SK-N-SH (cell line): ENCODE results near the gene HSPBP1. TPM values are rescaled to one million over a fixed set of nuclear protein-coding genes. Genes with fewer than 3 reads are reported as not detected.

Source experiments
- CTCF ChIA-PET: fragments of 300-600, 350-600 bp; formaldehyde crosslinking; extraction: SDS; loops from one replicate; lab custom pipeline; 2021; lab: Yijun Ruan, JAX
- POLR2A ChIA-PET: fragments of 350-600 bp; sonication (Branson Sonifier 250); formaldehyde crosslinking; extraction: SDS; loops from one replicate; lab custom pipeline; 2020; ENCODE audit warnings: antibody characterized with exemption, inconsistent platforms; lab: Yijun Ruan, JAX
- DNase-seq: peaks from one replicate; pipeline ENCODE4 v3.0.0; 2012
- H2AFZ ChIP-seq: fragments of 200-600 bp; sonication (generic); 2 replicates; pipeline ENCODE4 v1.8.1; 2016; ENCODE audit warnings: antibody characterized with exemption, mild to moderate bottlenecking, low read depth
- H3F3A ChIP-seq: fragments of 200-600 bp; sonication (generic); replicated peaks from 2 replicates; pipeline ENCODE3; 2016; ENCODE audit warnings: antibody characterized with exemption, mild to moderate bottlenecking; ENCODE audit not compliant: insufficient read depth
- H3K27ac ChIP-seq, 2 experiments: fragments of 200-500 bp in 1 of 2; fragments of 200-600 bp in 1 of 2; sonication (Bioruptor generic) in 1 of 2; sonication (generic), shearing (Covaris generic) in 1 of 2; 2 replicates each; pipeline versions ENCODE4 v1.5.1 to v1.6.1; 2014 to 2016; ENCODE audit warnings: low read depth in 2 of 2, inconsistent platforms in 1 of 2, low read length in 1 of 2, mild to moderate bottlenecking in 1 of 2, mixed read lengths in 1 of 2
- H3K27me3 ChIP-seq: fragments of 200-600 bp; sonication (generic), shearing (Covaris generic); 2 replicates; pipeline ENCODE4 v1.6.1; 2016; ENCODE audit warnings: mixed run types; ENCODE audit not compliant: insufficient read depth
- H3K36me3 ChIP-seq, 2 experiments: fragments of 200-500 bp in 1 of 2; fragments of 200-600 bp in 1 of 2; sonication (Bioruptor generic) in 1 of 2; sonication (generic) in 1 of 2; replicated peaks in 1 of 2; 2 replicates each; pipeline versions ENCODE3 to v1.5.1; 2014 to 2016; ENCODE audit warnings: low read length in 1 of 2, mild to moderate bottlenecking in 1 of 2; ENCODE audit not compliant: insufficient read depth in 2 of 2, control insufficient read depth in 1 of 2
- H3K4me1 ChIP-seq, 2 experiments: fragments of 200-500 bp in 1 of 2; fragments of 200-600 bp in 1 of 2; sonication (Bioruptor generic) in 1 of 2; sonication (generic), shearing (Covaris generic) in 1 of 2; 2 replicates each; pipeline versions ENCODE4 v1.5.1 to v1.6.1; 2014 to 2016; ENCODE audit warnings: low read depth in 1 of 2, low read length in 1 of 2, mixed run types in 1 of 2; ENCODE audit not compliant: insufficient read depth in 2 of 2, control insufficient read depth in 1 of 2
- H3K4me2 ChIP-seq: fragments of 200-600 bp; sonication (generic), shearing (Covaris generic); 2 replicates; pipeline ENCODE4 v1.6.1; 2017; ENCODE audit warnings: mixed run types
- H3K4me3 ChIP-seq, 2 experiments: fragments of 200-500 bp in 1 of 2; fragments of 200-600 bp in 1 of 2; sonication (Bioruptor generic) in 1 of 2; sonication (generic), shearing (Covaris generic) in 1 of 2; 2 replicates each; pipeline versions ENCODE4 v1.5.1 to v1.8.1; 2014 to 2016; ENCODE audit warnings: low read depth in 2 of 2, inconsistent platforms in 1 of 2, low read length in 1 of 2, mild to moderate bottlenecking in 1 of 2, mixed read lengths in 1 of 2, moderate library complexity in 1 of 2
- H3K79me2 ChIP-seq: fragments of 200-600 bp; sonication (generic); 2 replicates; pipeline ENCODE4 v1.8.1; 2017; ENCODE audit warnings: mild to moderate bottlenecking; ENCODE audit not compliant: insufficient read depth
- H3K9ac ChIP-seq: fragments of 200-600 bp; sonication (generic); 2 replicates; pipeline ENCODE4 v1.6.1; 2017; ENCODE audit warnings: mixed run types
- H3K9me2 ChIP-seq: fragments of 200-600 bp; sonication (generic); 2 replicates; pipeline ENCODE4 v1.6.1; 2017; ENCODE audit warnings: mixed run types
- H3K9me3 ChIP-seq: fragments of 200-600 bp; sonication (generic); 2 replicates; pipeline ENCODE4 v1.6.1; 2017; ENCODE audit warnings: mixed run types, mild to moderate bottlenecking, moderate library complexity
- H4K20me1 ChIP-seq: fragments of 200-600 bp; sonication (generic); 2 replicates; pipeline ENCODE4 v1.6.1; 2017; ENCODE audit warnings: mild to moderate bottlenecking, mixed run types; ENCODE audit not compliant: insufficient read depth
- EZH2phosphoT487 ChIP-seq: fragments of 200-600 bp; sonication (generic); IDR thresholded peaks from 2 replicates; pipeline ENCODE4 v1.6.1; 2017; ENCODE audit warnings: low read depth, mixed run types, mild to moderate bottlenecking, antibody characterized with exemption, moderate library complexity, borderline replicate concordance
- GATA2 ChIP-seq: sonication (generic); formaldehyde crosslinking; IDR thresholded peaks from 2 replicates; pipeline ENCODE4 v1.5.0; 2020; ENCODE audit warnings: mild to moderate bottlenecking, missing genetic modification reagents
- MXI1 ChIP-seq: IDR thresholded peaks from 2 replicates; pipeline ENCODE4 v1.6.1; 2012; ENCODE audit warnings: mild to moderate bottlenecking, low read depth, low read length, improper control_type of control experiment
- NFIC ChIP-seq: IDR thresholded peaks from 2 replicates; pipeline ENCODE4 v1.4.0; 2012; ENCODE audit warnings: borderline replicate concordance
- NRF1 ChIP-seq: IDR thresholded peaks from 2 replicates; pipeline ENCODE4 v1.6.1; 2012; ENCODE audit warnings: low read depth, mild to moderate bottlenecking, low read length
- POLR2AphosphoS5 ChIP-seq: IDR thresholded peaks from 2 replicates; pipeline ENCODE4 v1.6.1; 2012; ENCODE audit warnings: low read depth, low read length
- RAD21 ChIP-seq: IDR thresholded peaks from 2 replicates; pipeline ENCODE4 v1.6.1; 2012; ENCODE audit warnings: mild to moderate bottlenecking, low read length
- RFX5 ChIP-seq: IDR thresholded peaks from 2 replicates; pipeline ENCODE4 v1.6.1; 2012; ENCODE audit warnings: mild to moderate bottlenecking, improper control_type of control experiment, low read length
- SIN3A ChIP-seq: IDR thresholded peaks from 2 replicates; pipeline ENCODE4 v1.6.1; 2012; ENCODE audit warnings: low read depth, mild to moderate bottlenecking, low read length, moderate library complexity, borderline replicate concordance
- TAF1 ChIP-seq: IDR thresholded peaks from 2 replicates; pipeline ENCODE4 v1.6.1; 2012; ENCODE audit warnings: low read depth, mild to moderate bottlenecking, low read length, moderate library complexity, borderline replicate concordance
- TCF12 ChIP-seq: IDR thresholded peaks from 2 replicates; pipeline ENCODE4 v1.4.0; 2012
- YY1 ChIP-seq: IDR thresholded peaks from 2 replicates; pipeline ENCODE4 v1.4.0; 2012; ENCODE audit warnings: low read depth, mild to moderate bottlenecking
- ZBTB33 ChIP-seq: IDR thresholded peaks from 2 replicates; pipeline ENCODE4 v1.4.0; 2012; ENCODE audit warnings: low read depth, borderline replicate concordance
- WGBS: methylation state at CpG from one replicate; pipeline ENCODE4 v1.1.6; 2017; ENCODE audit warnings: low lambda C conversion rate; 5-methylcytosine and 5-hydroxymethylcytosine counted together
- polyA plus RNA-seq, 3 experiments: library from polyadenylated mRNA; depleted of rRNA; stranded (reverse); fragments of >200 nt; gene quantifications; 2 replicates each; pipeline ENCODE4 v1.2.3, GENCODE V29; 2012
- TF ChIP-seq, protein P1 (sequence below): fragments of 150-350 bp; IDR thresholded peaks from 2 replicates; pipeline ENCODE4 v1.6.1; 2017; ENCODE audit warnings: antibody characterized with exemption, low read length, low read depth, borderline replicate concordance
- TF ChIP-seq, protein P2 (sequence below): fragments of 150-350 bp; IDR thresholded peaks from 2 replicates; pipeline ENCODE4 v1.6.1; 2016; ENCODE audit warnings: mild to moderate bottlenecking, low read depth, low read length
- TF ChIP-seq, protein P3 (sequence below): IDR thresholded peaks from 2 replicates; pipeline ENCODE4; 2012
- TF ChIP-seq, protein P4 (sequence below): IDR thresholded peaks from 2 replicates; pipeline ENCODE4 v1.4.0; 2012; ENCODE audit warnings: low read depth

The HSPBP1 gene
- polyA plus RNA-seq, 1 of the 3 experiments (the other 2 are of a cell fraction) = 55.4 TPM

DNA sequence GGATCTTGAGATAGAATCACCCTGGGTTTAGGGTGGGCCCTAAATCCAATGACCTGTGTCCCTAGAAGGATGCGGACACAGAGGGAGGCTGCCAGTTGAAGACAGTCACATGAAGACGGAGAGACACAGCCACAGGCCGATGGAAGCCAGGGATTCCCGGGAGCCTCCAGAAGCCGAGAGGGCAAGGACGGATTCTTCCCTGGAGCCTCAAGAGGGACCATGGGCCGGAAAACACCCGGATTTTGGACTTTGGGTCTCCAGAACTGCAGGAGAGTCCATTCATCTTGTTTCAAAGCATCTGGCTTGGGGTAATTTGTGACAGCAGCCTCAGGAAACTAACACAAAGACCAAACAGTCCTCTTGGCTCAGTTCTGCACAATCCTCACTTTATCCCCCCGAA, 53.6 kb downstream of the HSPBP1 start:
- WGBS = 89% methylated on average over 8 of the region's 9 CpGs
- POLR2A ChIA-PET = no interaction called here
- no peak for TF ChIP-seq MXI1
- TF ChIP-seq POLR2AphosphoS5 = no peak
- peaks cover 0 to 43% of the 10 kb centered on the region in 2 experiments for H3K36me3 ChIP-seq
- no peak overlapping the region for H3K4me2 ChIP-seq
- H3K9me2 ChIP-seq = no peaks in the 10 kb centered on the region
- no peak overlapping the region for H3K9ac ChIP-seq
- no peaks in the 10 kb centered on the region for H3K9me3 ChIP-seq
- DNase-seq = no peak
- peaks cover 0 to 38% of the 10 kb centered on the region in 2 experiments; a peak in 1 of 4 replicates for H3K4me1 ChIP-seq
- H3F3A ChIP-seq = no peaks in the 10 kb centered on the region
- H3K27ac ChIP-seq = peak overlapping the region in 1 of 2 experiments; percentile 9; a peak in 1 of 4 replicates
- no peaks in the 10 kb centered on the region for H3K27me3 ChIP-seq
- H4K20me1 ChIP-seq = peaks cover 16% of the 10 kb centered on the region; the same call in 1 of the 2 replicates
- CTCF ChIA-PET = interaction anchor here (1.3 kb wide), 1 partner anchor 75 kb away, joined by 5 read pairs; no protein-coding TSS in a partner anchor
- H3K4me3 ChIP-seq = no peak overlapping the region
- H2AFZ ChIP-seq = no peak overlapping the region
- H3K79me2 ChIP-seq = no peaks in the 10 kb centered on the region

GRCh38 chr19:55225415-55225958, 54.4 kb downstream of the HSPBP1 start:
- ChIA-PET CTCF (no interaction called here), POLR2A (no interaction called here)
- Histone ChIP-seq H3K9me2 (no peaks in the 10 kb centered on the region), H3K36me3 (peaks cover 0 to 37% of the 10 kb centered on the region in 2 experiments), H3K79me2 (no peaks in the 10 kb centered on the region), H3K27me3 (no peaks in the 10 kb centered on the region), H3K4me1 (peaks cover 0 to 38% of the 10 kb centered on the region in 2 experiments; a peak in 1 of 4 replicates), H3K9me3 (no peaks in the 10 kb centered on the region), H3K9ac (no peak overlapping the region), H3K27ac (no peak overlapping the region; a peak in 1 of 4 replicates), H3F3A (no peaks in the 10 kb centered on the region), H3K4me3 (no peak overlapping the region), H4K20me1 (peaks cover 16% of the 10 kb centered on the region; the same call in 1 of the 2 replicates), H3K4me2 (no peak overlapping the region), H2AFZ (no peak overlapping the region)
- TF ChIP-seq SIN3A = no peak
- TF ChIP-seq, protein P1, sequence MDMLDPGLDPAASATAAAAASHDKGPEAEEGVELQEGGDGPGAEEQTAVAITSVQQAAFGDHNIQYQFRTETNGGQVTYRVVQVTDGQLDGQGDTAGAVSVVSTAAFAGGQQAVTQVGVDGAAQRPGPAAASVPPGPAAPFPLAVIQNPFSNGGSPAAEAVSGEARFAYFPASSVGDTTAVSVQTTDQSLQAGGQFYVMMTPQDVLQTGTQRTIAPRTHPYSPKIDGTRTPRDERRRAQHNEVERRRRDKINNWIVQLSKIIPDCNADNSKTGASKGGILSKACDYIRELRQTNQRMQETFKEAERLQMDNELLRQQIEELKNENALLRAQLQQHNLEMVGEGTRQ = no peak
- TF ChIP-seq, protein P2, sequence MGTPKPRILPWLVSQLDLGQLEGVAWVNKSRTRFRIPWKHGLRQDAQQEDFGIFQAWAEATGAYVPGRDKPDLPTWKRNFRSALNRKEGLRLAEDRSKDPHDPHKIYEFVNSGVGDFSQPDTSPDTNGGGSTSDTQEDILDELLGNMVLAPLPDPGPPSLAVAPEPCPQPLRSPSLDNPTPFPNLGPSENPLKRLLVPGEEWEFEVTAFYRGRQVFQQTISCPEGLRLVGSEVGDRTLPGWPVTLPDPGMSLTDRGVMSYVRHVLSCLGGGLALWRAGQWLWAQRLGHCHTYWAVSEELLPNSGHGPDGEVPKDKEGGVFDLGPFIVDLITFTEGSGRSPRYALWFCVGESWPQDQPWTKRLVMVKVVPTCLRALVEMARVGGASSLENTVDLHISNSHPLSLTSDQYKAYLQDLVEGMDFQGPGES = no peak
- TF ChIP-seq YY1 = no peak
- no peak for TF ChIP-seq RFX5
- TF ChIP-seq, protein P3, sequence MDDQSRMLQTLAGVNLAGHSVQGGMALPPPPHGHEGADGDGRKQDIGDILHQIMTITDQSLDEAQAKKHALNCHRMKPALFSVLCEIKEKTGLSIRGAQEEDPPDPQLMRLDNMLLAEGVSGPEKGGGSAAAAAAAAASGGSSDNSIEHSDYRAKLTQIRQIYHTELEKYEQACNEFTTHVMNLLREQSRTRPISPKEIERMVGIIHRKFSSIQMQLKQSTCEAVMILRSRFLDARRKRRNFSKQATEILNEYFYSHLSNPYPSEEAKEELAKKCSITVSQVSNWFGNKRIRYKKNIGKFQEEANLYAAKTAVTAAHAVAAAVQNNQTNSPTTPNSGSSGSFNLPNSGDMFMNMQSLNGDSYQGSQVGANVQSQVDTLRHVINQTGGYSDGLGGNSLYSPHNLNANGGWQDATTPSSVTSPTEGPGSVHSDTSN = no peak
- no peak for TF ChIP-seq TCF12
- TF ChIP-seq EZH2phosphoT487 = no peak
- TF ChIP-seq GATA2 (CRISPR knock-in tag) = no peak
- no peak for TF ChIP-seq TAF1
- no peak for TF ChIP-seq NFIC
- no peak for TF ChIP-seq ZBTB33
- TF ChIP-seq, protein P4, sequence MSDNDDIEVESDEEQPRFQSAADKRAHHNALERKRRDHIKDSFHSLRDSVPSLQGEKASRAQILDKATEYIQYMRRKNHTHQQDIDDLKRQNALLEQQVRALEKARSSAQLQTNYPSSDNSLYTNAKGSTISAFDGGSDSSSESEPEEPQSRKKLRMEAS = no peak
- no peak for TF ChIP-seq POLR2AphosphoS5
- no peak for TF ChIP-seq RAD21
- no peak for TF ChIP-seq NRF1
- WGBS = 94% methylated on average over 5 of the region's 7 CpGs
- DNase-seq = no peak
